ENCODE results near the gene KLRC2.

DNA sequence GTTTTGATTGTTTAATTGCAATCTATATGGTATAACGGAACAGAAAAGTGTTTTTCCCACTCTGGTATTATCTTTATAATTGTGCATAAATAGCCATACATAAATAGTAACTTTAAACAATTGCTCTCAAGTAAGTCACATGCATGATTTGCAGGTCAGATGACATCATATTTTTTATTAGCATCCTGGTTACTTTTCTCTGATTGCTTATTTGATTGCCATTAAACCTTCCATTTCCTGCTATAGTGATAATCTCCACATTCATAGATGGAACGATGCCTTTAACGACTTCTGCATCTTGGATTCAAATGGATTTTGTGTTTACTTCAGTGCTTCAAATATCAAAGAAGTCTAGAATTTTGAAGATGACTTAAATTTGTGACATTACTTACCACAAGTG lies 42.5 kb downstream of the KLRC2 start:
- TF ChIP-seq CTCF (optimal IDR thresholded peaks at IDR 0.05 in 1 of 3, IDR thresholded peaks at IDR 0.05 in 1 of 3, conservative IDR thresholded peaks at IDR 0.05 in 1 of 3; ENCODE audit: extremely low read depth in 1 of 3, insufficient read depth in 2 of 3, low read length in 3 of 3) = no peak
- no peak for TF ChIP-seq EZH2 (IDR thresholded peaks at IDR 0.05; ENCODE audit: low read length)

Measured in keratinocyte (primary cell).